OCI-LY1 (cell line): ENCODE measurements around the gene CTSS.
"Not testable (repeated sequence)": the region's sequence is repeated elsewhere in the genome, so short reads cannot be mapped to it uniquely, and the experiment has no call there.

Experiments used
- H2AFZ ChIP-seq: fragments of 200-600 bp; sonication (generic), shearing (Covaris generic); 2 replicates; pipeline ENCODE4 v1.6.0; 2014; ENCODE audit warnings: antibody characterized with exemption, mild to moderate bottlenecking, low read length
- H3F3A ChIP-seq: fragments of 200-600 bp; sonication (generic), shearing (Covaris generic); 2 replicates; pipeline ENCODE4 v1.6.0; 2014; ENCODE audit warnings: mild to moderate bottlenecking, antibody characterized with exemption, low read length, moderate library complexity; ENCODE audit not compliant: insufficient read depth
- H3K27ac ChIP-seq: fragments of 200-600 bp; sonication (generic); 2 replicates; pipeline ENCODE4 v1.5.1; 2014; ENCODE audit warnings: low read length, mixed run types, mild to moderate bottlenecking, low read depth; ENCODE audit not compliant: poor library complexity, severe bottlenecking
- H3K27me3 ChIP-seq: fragments of 200-600 bp; sonication (generic); 2 replicates; pipeline ENCODE4 v1.6.0; 2014; ENCODE audit warnings: antibody characterized with exemption, mild to moderate bottlenecking, low read length, moderate library complexity; ENCODE audit not compliant: insufficient read depth
- H3K36me3 ChIP-seq: fragments of 200-600 bp; sonication (generic); 2 replicates; pipeline ENCODE4 v1.6.1; 2014; ENCODE audit warnings: mild to moderate bottlenecking, antibody characterized with exemption, low read length, moderate library complexity, mixed read lengths; ENCODE audit not compliant: insufficient read depth
- H3K4me1 ChIP-seq: fragments of 200-600 bp; sonication (generic); 2 replicates; pipeline ENCODE4 v1.5.1; 2014; ENCODE audit warnings: mild to moderate bottlenecking, low read length, moderate library complexity; ENCODE audit not compliant: insufficient read depth, severe bottlenecking
- H3K4me2 ChIP-seq: fragments of 200-600 bp; sonication (generic), shearing (Covaris generic); 2 replicates; pipeline ENCODE4 v1.6.1; 2014; ENCODE audit warnings: low read length
- H3K4me3 ChIP-seq: fragments of 200-600 bp; sonication (generic); 2 replicates; pipeline ENCODE4 v1.5.1; 2014; ENCODE audit warnings: low read length, low read depth, mild to moderate bottlenecking, mixed read lengths; ENCODE audit not compliant: poor library complexity, severe bottlenecking
- H3K79me2 ChIP-seq: fragments of 200-600 bp; shearing (Covaris generic); 2 replicates; pipeline ENCODE4 v1.6.1; 2016; ENCODE audit warnings: mixed run types, low read length, mixed read lengths; ENCODE audit not compliant: insufficient read depth
- H3K9ac ChIP-seq: fragments of 200-600 bp; sonication (generic), shearing (Covaris generic); 2 replicates; pipeline ENCODE4 v1.6.1; 2014; ENCODE audit warnings: mild to moderate bottlenecking, low read length, mixed read lengths
- H3K9me2 ChIP-seq: fragments of 200-600 bp; sonication (generic), shearing (Covaris generic); 2 replicates; pipeline ENCODE4 v1.6.1; 2014; ENCODE audit warnings: low read depth, mild to moderate bottlenecking, low read length, mixed read lengths
- H3K9me3 ChIP-seq: fragments of 200-600 bp; shearing (Covaris generic); 2 replicates; pipeline ENCODE4 v1.6.1; 2014; ENCODE audit warnings: low read length, mixed read lengths
- H4K20me1 ChIP-seq: fragments of 200-600 bp; sonication (generic), shearing (Covaris generic); 2 replicates; pipeline ENCODE4 v1.6.0; 2016; ENCODE audit warnings: mild to moderate bottlenecking, low read length; ENCODE audit not compliant: insufficient read depth
- CTCF ChIP-seq: fragments of 200-600 bp; sonication (generic), shearing (Covaris generic); IDR thresholded peaks from 2 replicates; pipeline ENCODE4 v1.5.1; 2017; ENCODE audit warnings: mild to moderate bottlenecking, antibody characterized with exemption, low read length, moderate library complexity, mixed read lengths
- EZH2 ChIP-seq: fragments of 200-600 bp; sonication (generic), shearing (Covaris generic); IDR thresholded peaks from 2 replicates; pipeline ENCODE4 v1.8.0; 2017; ENCODE audit warnings: borderline replicate concordance, mixed run types, mild to moderate bottlenecking, antibody characterized with exemption, low read length, moderate library complexity, mixed read lengths

The CTSS gene

DNA sequence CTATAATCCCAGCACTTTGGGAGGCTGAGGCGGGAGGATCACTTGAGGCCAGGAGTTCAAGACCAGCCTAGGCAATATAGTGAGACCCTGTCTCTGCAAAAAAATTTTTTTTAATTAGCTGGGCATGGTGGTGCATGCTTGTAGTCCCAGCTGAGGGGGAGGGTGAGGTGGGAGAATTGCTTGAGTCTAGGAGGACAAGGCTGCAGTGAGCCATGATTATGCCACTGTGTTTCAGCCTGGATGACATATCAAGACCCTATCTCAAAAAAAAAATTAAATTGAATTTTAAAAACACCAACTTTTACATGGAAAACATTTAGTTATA lies 361 bp upstream of the CTSS start:
- Histone ChIP-seq H3K36me3 (peaks cover 22% of the 10 kb centered on the region), H3K4me1 (peaks cover 42% of the 10 kb centered on the region), H3K4me2 (peak overlapping the region; percentile 88), H3K9ac (peak overlapping the region; percentile 87), H2AFZ (peak overlapping the region; percentile 92; the same call in 1 of the 2 replicates), H3K27ac (peak overlapping the region; percentile 85), H3K4me3 (peak overlapping the region; percentile 82), H3K79me2 (peaks cover 20% of the 10 kb centered on the region)
- not testable (repeated sequence) for H3F3A ChIP-seq, H3K9me3 ChIP-seq, H4K20me1 ChIP-seq, H3K27me3 ChIP-seq, H3K9me2 ChIP-seq

- H3K4me1 ChIP-seq: peaks cover 29% of the 10 kb centered on the region
- H3K27ac ChIP-seq: peak overlapping the region; percentile 85
- no peaks in the 10 kb centered on the region for H4K20me1 ChIP-seq
- H2AFZ ChIP-seq: no peak overlapping the region
- H3K9me3 ChIP-seq: no peaks in the 10 kb centered on the region
- H3K27me3 ChIP-seq: no peaks in the 10 kb centered on the region
- no peak for TF ChIP-seq EZH2
- TF ChIP-seq CTCF: no peak
- peak overlapping the region; percentile 82 for H3K4me3 ChIP-seq
- H3K9me2 ChIP-seq: no peaks in the 10 kb centered on the region
- H3K79me2 ChIP-seq: peaks cover 20% of the 10 kb centered on the region
- H3K9ac ChIP-seq: peak overlapping the region; percentile 87
- peak overlapping the region; percentile 88 for H3K4me2 ChIP-seq
- H3F3A ChIP-seq: no peaks in the 10 kb centered on the region
- peaks cover 35% of the 10 kb centered on the region for H3K36me3 ChIP-seq
Observed at GRCh38 chr1:150764617-150765101, 919 bp downstream of the CTSS start.

- H2AFZ ChIP-seq: no peak overlapping the region
- H3K79me2 ChIP-seq: peaks cover 20% of the 10 kb centered on the region
- TF ChIP-seq EZH2 (no peak), CTCF (no peak)
- no peaks in the 10 kb centered on the region for H3K9me3 ChIP-seq
- peaks cover 24% of the 10 kb centered on the region for H3K4me1 ChIP-seq
- no peak overlapping the region for H3K4me2 ChIP-seq
- no peak overlapping the region for H3K4me3 ChIP-seq
- no peak overlapping the region for H3K9ac ChIP-seq
- H3F3A ChIP-seq: no peaks in the 10 kb centered on the region
- H3K27ac ChIP-seq: no peak overlapping the region
- H3K36me3 ChIP-seq: peaks cover 36% of the 10 kb centered on the region
- no peaks in the 10 kb centered on the region for H4K20me1 ChIP-seq
- no peaks in the 10 kb centered on the region for H3K27me3 ChIP-seq
- no peaks in the 10 kb centered on the region for H3K9me2 ChIP-seq
Observed at GRCh38 chr1:150763018-150763417, 2.6 kb downstream of the CTSS start.

GRCh38 chr1:150762552-150762951 lies 3.0 kb downstream of the CTSS start:
- Histone ChIP-seq H3K9me2 (no peaks in the 10 kb centered on the region), H2AFZ (no peak overlapping the region), H3K4me3 (no peak overlapping the region), H3K27me3 (no peaks in the 10 kb centered on the region), H3K36me3 (peaks cover 41% of the 10 kb centered on the region), H3K79me2 (peaks cover 20% of the 10 kb centered on the region), H3F3A (no peaks in the 10 kb centered on the region), H3K4me2 (no peak overlapping the region), H4K20me1 (no peaks in the 10 kb centered on the region), H3K9ac (no peak overlapping the region), H3K9me3 (no peaks in the 10 kb centered on the region), H3K27ac (no peak overlapping the region), H3K4me1 (peaks cover 24% of the 10 kb centered on the region)
- no peak for TF ChIP-seq CTCF
- no peak for TF ChIP-seq EZH2
